HG02938 (cell line): ENCODE data around the gene SCUBE1.

Experiments used
- ATAC-seq: cut with Tn5 transposase; IDR thresholded peaks from one replicate; pipeline ENCODE4 v1.9.1; 2021; ENCODE audit warnings: mild to moderate bottlenecking, moderate library complexity; ENCODE audit not compliant: unreplicated experiment

SCUBE1 gene

DNA sequence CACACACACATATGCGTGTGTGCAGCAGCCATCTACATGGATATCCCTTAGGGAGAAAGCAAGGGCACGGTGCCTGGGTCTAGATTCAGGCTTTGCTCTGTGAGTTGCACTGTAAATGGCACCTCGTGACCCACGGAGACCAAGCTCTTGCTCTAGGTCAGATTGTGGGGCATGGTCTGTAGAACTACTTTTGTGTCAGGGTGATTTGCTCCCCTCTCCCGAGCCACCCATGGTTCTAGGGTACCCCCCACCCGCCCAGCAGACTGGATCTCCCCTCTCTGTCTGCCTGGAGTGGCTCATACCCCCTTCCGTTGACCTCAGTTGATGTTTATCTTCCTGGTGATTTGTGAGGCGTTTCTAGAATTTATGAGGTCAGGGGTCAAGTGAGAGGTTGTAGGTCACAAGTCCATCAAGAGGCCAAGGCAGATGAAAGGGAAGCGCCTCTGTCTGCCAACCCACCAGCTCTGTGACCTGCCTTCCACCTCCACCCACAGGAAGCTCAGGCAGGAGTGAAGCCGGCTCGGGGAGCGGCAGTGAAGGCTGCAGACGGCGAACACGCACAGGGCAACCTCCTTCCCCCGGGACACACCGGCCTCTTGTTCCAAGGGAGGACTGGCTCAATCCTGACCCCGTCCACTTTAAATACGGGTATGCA, 80.1 kb downstream of the SCUBE1 start:
- ATAC-seq: no peak

DNA sequence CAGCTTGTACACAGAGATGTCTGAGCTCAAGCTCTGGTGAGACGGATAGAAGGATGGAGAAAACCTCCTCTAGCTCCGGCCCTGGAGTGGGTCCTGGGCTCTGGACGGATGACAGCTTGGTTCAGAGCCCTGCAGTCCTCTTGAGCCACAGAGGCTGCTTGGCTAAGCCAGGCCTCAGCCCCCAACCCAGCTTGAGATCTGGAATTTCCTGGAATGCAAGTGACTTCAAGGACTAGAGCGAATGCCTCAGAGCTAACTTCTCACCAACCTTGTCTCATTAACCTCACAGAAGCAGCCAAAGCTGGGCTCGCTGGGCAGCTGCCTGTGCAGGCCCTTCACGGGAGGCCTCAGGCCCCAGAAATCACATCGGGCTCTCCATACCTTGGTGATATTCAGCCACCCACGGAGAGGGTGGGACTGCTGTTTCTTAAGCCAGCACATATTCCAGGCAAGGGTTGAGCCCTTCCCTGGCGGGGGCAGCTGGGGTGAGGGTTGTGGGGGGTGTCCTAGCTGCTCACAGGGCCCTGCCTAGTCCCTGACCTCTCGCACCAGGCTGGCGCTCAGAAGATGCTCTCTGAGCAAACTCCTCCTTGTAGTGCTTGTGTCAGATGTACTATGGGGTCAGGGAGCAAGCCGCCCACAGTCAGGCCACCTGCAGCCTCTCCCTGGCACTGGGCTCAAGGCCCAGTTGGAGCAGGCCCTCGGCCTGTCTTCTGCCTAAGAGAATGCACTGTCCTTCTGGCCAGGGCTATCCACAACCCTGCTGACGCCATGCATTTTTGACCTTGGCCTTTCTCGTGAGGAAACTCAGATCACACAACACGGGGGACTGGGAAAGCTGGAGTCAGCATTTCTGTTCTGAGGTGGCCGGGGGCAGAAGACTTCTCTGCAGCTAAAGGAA, 82.6 kb downstream of the SCUBE1 start:
- no peak for ATAC-seq

DNA sequence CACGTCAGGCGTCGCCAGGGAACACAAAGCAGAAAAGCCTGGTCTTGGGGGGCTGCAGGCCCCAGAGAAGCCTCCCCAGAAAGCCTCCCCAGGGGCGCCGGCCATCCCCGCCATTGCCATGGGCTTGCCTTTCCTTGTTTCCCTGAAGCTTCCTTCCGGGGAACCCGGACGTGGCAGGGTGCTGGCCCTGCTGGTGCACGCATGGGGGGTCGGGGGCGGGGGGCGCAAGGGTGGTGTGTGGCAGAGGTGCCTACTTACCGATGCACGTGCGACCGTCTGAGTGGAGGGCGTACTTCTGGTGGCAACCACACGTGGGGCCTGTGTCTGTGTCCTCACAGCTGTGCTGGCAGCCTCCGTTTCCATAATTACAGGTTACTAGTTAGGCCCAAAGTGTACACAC, 85.2 kb downstream of the SCUBE1 start:
- no peak for ATAC-seq

DNA sequence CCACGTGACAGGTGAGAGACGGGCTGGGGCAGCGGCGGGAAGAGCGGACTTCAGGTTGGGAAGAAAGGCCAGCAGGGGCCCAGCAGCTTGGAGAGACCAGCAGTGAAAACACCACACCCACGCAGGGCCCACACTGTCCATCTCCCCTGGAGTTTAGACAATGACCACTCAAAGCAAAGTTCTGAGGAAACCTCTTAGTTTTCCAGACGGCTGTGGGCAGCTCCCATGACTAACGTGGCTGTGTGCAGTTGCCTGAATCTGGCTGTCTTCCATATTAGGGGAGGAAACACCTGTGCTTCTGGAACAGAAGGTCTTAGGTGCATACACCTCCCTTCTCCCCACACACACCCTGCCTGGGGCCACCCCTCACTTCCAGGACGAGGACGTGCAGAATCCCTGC, 85.6 kb downstream of the SCUBE1 start:
- no peak for ATAC-seq

DNA sequence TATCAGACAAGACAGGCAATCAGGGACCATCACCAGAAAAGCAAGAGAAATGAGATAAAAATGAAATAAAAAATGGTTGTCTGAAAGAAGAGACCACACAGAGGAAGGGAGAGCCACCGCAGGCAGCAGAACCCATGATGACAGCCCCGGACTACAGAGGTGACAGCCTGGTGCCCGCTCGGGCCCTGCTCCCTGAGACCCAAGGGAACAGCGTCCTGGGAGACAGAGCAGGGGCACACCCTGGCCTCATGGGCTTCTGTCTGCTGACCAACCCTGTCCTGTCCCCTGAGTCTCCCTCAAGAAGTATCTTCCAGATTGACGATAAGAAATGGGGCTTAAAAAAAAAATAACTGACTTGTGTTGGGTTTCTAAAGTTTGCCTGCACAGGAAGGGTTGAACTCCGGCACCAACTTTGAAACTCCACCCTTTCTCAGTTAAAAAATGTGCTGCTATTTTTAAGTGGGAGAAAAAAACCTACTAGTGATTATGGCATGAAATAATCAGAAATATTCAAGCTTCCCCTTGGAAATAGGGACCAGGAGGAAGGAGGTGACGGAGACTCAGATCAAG, 86.1 kb downstream of the SCUBE1 start:
- no peak for ATAC-seq

DNA sequence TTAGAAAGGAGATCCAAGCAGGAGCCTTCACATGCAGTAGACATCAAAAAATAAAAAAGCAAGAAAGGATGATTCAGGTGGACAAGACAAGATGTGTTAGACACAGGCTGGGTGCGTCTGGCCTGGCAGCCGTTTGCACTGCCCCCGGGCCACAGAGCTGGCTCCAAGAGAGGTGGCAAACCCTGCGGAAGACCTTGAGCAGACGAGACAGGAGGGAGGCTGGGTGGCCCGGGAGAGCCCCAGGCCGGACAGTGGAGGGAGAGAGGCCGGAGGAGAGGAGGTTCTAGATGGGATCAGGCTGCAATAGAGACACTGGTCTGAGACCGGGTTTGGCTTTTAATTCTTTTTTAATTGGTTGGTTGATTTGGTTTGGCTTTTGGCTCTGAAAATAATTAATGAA, 86.6 kb downstream of the SCUBE1 start:
- ATAC-seq: no peak

DNA sequence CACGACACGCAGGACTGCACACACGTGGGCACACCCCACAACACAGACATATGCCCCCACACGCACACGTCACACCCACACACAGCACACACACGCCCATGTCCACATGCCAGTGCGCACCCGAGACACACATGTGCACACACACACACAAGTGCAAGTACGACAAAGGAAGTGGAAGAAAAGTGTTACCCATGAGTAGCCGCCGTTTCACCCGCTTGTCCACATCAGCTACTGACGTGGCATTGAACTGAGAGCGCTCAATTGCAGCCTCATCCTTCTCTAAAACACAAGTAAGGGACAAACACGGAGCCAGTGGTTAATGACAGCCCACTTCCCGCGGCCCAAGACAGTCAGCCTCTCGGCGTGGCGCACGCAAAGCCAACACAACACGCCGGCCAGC, 87.9 kb downstream of the SCUBE1 start:
- ATAC-seq: no peak

DNA sequence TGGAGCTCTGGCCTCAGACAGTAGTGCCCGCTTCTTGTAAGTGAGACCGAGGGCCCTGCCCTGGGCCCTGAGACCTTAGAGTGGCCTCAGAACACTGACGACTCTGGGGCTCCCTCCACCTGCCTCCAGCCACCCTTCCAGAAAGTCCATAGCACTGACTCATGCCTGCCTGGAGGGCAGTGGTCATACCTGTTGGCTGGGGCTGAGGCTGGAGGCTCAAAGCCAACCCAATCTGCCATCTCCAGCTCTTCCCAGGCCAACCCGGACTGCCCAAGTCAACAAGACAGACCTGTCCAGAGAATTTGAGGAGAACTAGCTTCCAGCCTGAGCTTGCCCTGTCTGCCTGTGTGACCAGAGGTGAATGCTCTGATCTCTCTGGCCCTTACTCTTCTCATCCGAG, 89.3 kb downstream of the SCUBE1 start:
- no peak for ATAC-seq

DNA sequence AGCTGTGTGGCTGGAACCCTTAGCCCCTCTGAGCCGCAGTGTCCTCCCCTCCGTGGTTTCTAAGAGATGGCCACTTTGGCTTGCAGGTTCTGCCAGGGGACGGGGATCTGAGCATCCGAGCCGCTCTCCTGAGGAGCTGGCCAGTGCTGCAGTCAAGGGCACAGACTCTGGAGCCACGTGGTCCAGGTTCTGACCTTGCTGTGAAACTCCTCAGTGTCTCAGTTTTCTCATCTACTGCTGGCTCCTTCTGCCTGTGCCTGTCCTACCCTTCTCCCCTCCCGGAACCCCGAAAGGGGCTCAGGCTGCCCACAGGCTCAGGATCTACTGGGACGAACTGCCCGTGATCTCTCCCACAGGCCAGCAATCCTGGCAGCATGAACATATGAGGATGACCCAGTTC, 90.9 kb downstream of the SCUBE1 start:
- ATAC-seq: no peak

DNA sequence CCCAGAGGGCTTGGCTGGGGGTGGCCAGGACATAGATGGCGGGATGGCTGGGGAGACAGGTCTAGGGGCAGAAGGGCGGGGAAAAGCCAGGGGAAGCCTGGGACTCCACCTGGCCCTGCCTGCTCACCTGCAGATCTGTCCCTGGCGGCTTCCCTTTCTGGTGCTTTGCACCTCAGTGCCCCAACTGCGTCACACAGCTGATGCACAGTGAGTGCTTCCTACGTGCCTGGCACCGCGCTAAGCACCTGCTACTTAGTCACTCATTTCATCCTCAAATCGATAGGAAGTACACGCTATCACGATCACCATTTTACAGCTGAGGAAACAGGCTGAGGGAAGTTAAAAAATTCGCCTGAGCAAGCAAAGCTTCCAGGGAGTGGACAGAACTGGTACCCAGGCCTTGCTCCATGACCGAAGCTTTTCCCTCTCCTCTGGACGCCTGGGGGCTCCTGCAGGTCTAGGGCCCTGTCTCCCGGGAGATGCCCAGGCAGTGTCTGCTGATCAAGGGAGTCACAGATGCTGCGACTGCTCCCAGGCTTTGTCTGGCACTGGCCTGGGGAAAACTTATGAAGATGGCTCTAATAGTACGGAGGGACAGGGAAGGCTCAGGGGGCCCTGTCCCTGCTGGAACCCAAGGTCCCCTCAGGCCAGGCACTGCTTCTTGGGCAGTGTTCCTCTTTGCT, 93.2 kb downstream of the SCUBE1 start:
- ATAC-seq: no peak

DNA sequence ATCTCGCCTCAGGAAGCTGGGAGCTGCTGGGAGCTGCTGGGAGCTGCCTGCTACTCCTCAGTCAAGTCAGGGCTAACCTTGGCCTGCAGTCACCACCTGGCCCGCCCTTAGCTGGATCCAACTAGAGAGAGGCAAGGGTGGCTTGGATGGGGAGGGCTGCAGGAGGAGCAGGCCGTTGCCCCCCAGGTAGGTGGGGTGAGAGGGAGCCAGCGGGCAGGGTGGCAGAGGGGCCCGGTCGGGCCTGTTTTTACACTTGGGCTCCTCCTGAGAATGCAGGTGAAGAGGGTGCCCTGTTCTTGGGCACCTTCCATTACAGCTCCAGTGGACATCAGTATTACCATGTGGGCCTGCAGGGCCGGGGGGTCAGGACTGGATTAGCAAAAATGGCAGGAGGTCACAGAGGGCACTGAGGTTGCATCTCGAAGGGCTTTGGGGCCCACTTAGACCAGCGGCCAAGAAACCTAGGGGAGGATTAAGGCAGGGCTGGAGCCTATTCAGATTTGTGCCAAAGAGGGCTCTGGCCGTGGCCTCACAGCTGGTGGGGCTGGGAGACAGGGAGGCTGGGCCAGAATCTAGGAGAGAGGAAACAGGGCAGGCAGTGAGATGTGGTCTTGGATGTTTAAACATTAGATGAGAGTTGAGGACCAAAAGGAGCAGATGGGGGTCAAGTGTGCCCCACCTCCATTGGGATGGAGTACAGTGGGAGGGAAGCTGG, 95.5 kb downstream of the SCUBE1 start:
- ATAC-seq: no peak

DNA sequence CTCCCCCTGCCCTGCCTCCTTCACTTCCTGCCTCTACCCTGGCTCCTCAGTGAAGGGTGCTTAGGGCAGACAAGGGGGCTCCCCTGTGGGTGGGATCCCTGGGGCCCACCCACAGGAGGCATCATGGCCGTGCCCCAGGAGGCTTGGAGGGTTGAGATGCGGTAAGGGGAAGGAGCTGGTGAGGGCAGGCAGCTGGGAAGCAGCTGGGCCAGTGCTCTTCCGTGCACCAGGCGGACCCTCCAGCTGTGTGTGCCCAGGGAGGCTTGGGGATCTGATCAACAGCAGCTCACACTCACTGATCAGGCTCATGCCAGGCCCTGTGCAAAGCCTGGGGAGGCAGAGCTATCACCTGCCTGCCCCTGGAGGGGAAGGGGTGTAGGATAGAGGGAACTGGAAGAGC, 97.0 kb downstream of the SCUBE1 start:
- no peak for ATAC-seq

DNA sequence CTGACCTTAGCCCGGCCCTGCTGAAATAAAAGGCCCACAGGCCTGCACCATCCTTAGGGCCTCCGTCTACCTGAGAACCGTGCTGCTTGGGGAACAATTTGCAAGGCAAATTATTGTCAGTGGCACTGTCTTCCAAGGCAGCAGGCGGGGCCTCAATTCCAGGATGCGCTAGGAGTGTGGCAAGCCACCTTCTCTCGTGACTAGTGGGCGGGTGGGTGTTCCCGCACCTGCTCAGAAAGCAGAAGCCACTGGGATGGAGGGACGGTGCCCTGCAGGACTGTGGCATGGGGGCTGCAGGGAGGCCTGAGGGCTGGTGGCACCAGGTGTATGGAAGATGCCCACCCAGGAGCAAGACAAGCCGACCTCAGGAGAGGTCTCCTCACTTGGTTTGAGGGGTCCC, 97.5 kb downstream of the SCUBE1 start:
- no peak for ATAC-seq

DNA sequence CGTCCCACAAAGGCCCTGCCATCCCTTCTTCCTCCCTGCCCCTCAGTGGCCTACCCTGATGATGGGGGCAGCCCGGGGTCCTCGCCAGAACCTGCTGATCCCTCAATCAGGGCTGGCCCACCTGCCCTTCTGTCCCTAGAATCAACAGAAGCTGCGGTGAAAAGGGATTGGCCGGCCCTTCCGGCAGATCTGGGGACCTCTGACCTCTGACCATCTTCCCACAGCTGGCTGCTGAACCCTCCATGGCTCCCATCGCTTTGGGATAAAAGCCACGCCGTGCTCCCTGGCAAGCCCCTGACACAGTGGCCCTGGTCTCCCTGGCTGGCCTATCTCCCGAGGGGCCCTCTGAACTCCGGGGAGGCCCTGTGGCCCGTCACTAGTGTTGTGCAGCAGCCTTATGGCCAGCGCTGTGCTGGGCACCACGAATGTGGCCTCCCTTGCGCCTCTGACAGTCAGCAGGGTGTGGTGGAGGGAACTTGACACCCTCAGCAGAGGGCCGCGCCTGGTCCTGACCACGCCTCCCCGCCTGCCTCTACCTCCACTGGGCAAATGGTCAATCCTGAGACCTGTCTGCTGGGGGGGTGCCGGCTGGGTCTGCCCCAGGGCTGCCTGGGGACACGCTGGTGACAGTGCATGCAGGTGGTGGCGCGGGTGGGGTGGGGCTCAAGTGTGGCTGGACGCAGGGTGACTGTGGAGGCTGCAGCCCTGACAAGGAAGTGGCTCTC, 98.2 kb downstream of the SCUBE1 start:
- no peak for ATAC-seq

DNA sequence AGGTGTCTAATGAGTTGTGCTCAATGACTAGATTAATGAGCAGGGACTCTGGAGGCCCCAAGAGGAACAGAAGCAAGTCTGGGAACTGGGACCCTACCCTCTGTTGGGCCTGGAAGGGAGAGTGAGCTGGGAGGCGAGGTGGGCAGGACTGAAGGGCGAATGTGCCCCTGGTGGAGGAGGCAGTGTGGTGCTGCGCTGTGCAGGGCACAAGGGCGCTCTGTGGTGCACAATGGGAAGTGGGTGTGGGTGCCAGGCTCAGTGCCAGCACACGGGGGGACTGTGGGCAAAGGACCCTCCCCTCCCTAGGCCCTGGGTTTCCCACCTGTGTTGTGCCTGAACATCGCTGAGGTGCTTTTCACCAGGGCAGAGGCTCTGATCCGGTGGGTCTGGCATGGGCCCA, 98.8 kb downstream of the SCUBE1 start:
- ATAC-seq: no peak

DNA sequence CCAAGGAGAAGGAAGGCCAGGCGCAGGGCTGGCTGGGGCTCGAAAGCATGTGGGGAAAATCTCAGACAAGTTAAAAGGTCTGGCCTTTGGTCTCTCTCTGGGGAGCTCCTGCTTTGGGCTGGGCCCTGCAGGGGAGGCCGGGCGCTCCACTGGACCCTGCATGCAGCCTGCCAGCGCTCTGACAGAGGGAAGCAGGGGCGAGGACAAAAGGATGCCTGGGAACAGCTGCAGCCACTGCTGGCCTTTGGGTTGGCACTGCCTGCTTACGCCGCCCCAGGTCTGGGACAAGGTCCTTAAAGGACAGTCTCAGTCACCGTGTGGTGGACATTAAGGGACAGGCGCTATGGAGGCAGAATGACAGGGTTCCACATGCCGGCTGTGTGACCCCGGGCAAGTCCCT, 99.8 kb downstream of the SCUBE1 start:
- no peak for ATAC-seq

DNA sequence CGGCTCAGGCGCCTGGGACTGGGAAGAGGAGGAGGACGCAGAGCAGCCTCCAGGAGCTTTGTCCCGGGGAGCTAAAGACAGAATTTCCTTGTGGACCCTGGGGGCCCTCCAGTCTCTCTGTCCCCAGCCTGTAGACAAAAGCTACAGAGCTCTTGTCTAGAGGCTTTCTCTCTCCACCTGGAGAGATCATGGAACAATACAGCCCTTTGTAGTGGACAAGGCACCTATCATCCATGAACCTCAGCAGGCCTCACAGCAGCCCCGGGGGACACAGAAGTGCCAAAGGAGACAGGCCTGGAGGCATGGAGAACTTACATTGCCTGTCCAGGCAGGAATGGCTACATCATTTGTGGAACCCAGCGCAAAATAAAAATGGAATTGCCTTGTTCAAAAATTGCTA, 100.5 kb downstream of the SCUBE1 start:
- ATAC-seq: no peak

DNA sequence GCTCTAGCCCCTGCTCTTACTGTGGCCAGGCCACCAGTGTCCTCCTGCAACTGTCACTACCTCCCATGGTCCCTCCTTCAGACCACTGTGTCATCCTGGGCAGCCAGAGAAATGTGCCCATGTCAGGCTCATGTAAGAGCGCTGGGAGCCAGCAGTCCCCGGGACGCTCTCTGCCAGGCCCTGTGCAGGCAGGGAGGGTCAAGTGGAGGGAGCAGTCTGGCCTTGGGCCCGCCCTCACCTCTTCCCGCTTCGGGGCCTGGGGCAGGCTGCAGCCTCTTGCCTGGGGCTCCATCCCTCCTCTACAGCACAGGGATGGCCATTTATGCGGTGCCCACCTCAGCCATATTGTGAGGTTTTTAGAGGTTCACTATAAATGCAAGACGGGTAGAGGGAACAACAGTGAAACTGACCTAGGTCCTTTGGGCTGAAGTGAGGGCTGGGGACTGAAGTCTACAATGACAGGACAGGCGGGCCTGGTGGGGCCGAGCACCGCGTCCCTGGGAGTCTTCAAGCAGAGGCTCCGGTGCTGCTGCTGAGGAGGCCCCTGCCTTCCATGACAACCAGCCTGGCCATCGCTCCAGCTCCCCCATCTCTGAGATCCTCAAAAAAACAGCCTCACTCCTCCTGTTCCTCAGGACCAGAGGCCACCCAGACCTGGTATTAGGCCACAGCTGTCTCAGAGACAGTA, 101.3 kb downstream of the SCUBE1 start:
- no peak for ATAC-seq

DNA sequence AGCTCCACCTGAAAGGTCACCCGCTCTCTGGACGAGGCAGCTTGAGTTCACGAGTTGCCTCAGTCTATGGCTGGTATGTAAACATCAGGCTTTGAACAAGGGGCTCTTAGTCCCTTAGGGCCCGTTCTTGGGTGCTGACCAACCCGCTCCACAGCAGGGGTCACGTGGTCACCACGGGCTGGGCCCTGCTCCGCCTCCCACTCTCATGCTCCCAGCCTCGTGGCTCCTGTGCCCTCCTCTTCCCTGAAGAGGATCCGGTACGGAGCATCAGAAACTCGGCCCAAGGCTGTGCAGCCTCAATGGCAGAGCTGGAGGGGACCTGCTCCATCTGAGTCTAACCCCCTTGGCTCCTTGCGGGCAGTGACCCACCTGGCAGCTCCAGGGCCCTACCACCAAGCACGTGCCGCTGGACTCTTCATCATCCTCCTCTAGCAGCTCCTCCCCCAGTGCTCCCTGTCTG, 102.0 kb downstream of the SCUBE1 start:
- no peak for ATAC-seq

DNA sequence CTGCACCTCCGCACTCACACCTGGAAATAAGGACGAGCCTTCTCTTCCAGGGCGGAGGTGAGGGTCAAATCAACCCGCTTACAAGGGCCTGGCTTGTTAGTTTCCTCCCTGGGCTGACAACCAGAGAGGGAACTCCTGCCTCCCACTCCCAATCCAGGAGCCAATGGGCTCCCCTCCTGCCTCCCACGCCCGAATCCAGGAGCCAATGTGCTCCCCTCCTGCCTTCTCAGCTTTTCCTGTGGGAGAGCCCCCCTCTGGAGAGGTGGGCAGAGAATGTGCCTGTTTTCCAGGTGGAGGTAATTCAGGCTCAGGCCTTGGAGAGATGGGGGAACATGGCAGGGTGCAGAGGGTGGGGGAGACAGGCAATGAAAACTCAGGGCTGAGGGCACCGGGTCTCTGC, 102.6 kb downstream of the SCUBE1 start:
- no peak for ATAC-seq
